Urothelium cell line (cell line): ENCODE measurements around the gene IRF9.

Experiments used
- DNase-seq: peaks from one replicate; pipeline ENCODE4 v3.0.0; 2011; ENCODE audit warnings: low spot score, mixed read lengths
- FAIRE-seq: peaks from 2 replicates; lab custom pipeline; 2011; peaks lifted over from hg19 to GRCh38; lab: Jason Lieb, UNC

The IRF9 gene

GRCh38 chr14:24130717-24131548, 30.1 kb upstream of the IRF9 start:
- FAIRE-seq, result no peak
- DNase-seq, result no peak

GRCh38 chr14:24131549-24131966, 29.5 kb upstream of the IRF9 start:
- DNase-seq (no peak), FAIRE-seq (no peak)

GRCh38 chr14:24132061-24132685, 28.9 kb upstream of the IRF9 start:
- DNase-seq (no peak), FAIRE-seq (no peak)

- no peak for FAIRE-seq
- no peak for DNase-seq
These were observed 28.1 kb upstream of the IRF9 start for GRCh38 chr14:24132976-24133375.

GRCh38 chr14:24133735-24134134, 27.3 kb upstream of the IRF9 start:
- no peak for FAIRE-seq

GRCh38 chr14:24135584-24135833, 25.6 kb upstream of the IRF9 start:
- DNase-seq (no peak), FAIRE-seq (no peak)

More at GRCh38 chr14:24133735-24134134, 27.3 kb upstream of the IRF9 start:
- no peak for DNase-seq

GRCh38 chr14:24135834-24136683, 25.0 kb upstream of the IRF9 start, which contains the start of gene PSME1:
Gene PSME1 (plus strand): TSS chr14:24136194. CDS start chr14:24136263, 69 bp downstream.
- FAIRE-seq (no peak), DNase-seq (peak; percentile 93)

- no peak for FAIRE-seq
- DNase-seq, result no peak
These were observed 24.2 kb upstream of the IRF9 start for GRCh38 chr14:24136684-24137528.

- FAIRE-seq, result no peak
- DNase-seq, result no peak
These were observed 23.3 kb upstream of the IRF9 start for GRCh38 chr14:24137529-24138395.

- FAIRE-seq, result no peak
These were observed 22.4 kb upstream of the IRF9 start for GRCh38 chr14:24138396-24139271.

GRCh38 chr14:24139272-24139934, 21.7 kb upstream of the IRF9 start:
- DNase-seq, result peak; percentile 29

More at GRCh38 chr14:24138396-24139271, 22.4 kb upstream of the IRF9 start:
- DNase-seq, result no peak

GRCh38 chr14:24141097-24141880, 19.8 kb upstream of the IRF9 start, which contains the start of gene EMC9:
Gene EMC9 (minus strand): TSS chr14:24141591. CDS start chr14:24141304, 287 bp downstream.
- FAIRE-seq (no peak), DNase-seq (peak; percentile 97)

More at GRCh38 chr14:24139272-24139934, 21.7 kb upstream of the IRF9 start:
- no peak for FAIRE-seq

- DNase-seq (no peak), FAIRE-seq (no peak)
These were observed 17.6 kb upstream of the IRF9 start for GRCh38 chr14:24143511-24143910.

- FAIRE-seq, result no peak
These were observed 16.6 kb upstream of the IRF9 start for GRCh38 chr14:24144451-24144850.

GRCh38 chr14:24145219-24145618, 15.8 kb upstream of the IRF9 start:
- no peak for DNase-seq
- FAIRE-seq, result no peak

More at GRCh38 chr14:24144451-24144850, 16.6 kb upstream of the IRF9 start:
- DNase-seq, result no peak

GRCh38 chr14:24145690-24146452, 15.2 kb upstream of the IRF9 start:
- DNase-seq, result peak; percentile 21
- no peak for FAIRE-seq
